Loucy (cell line): ENCODE results near the gene MRTFB.

Experiments used
- EZH2phosphoT487 ChIP-seq: fragments of 200-600 bp; IDR thresholded peaks from 2 replicates; pipeline ENCODE4 v1.6.1; 2018; ENCODE audit warnings: antibody characterized with exemption, mild to moderate bottlenecking, moderate library complexity, borderline replicate concordance
- TF ChIP-seq, protein P1 (sequence below): fragments of 200-600 bp; sonication (generic); conservative IDR thresholded peaks from 2 replicates; pipeline ENCODE4 v1.5.1; 2014; ENCODE audit warnings: mild to moderate bottlenecking, antibody characterized with exemption, low read length

DNA sequence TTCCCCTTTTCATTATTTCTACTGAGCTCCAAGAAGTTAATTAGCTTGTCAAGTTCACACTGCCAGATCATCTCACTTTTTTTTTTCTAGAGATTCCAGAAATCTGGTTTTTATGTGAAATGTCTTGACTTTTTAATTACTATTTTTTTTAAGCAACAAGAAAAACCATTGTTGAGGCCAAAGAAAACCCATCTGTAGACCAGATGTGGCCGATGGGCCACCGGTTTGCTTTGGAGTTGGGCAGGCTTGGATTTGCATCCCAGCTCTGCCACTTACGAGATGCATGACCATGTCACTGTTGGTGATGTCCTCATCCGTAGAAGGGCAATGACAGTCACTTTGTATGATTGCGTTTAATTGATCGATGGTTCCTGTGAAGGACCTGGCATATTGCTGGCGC is 34.2 kb upstream of the MRTFB start:
- TF ChIP-seq, protein P1, sequence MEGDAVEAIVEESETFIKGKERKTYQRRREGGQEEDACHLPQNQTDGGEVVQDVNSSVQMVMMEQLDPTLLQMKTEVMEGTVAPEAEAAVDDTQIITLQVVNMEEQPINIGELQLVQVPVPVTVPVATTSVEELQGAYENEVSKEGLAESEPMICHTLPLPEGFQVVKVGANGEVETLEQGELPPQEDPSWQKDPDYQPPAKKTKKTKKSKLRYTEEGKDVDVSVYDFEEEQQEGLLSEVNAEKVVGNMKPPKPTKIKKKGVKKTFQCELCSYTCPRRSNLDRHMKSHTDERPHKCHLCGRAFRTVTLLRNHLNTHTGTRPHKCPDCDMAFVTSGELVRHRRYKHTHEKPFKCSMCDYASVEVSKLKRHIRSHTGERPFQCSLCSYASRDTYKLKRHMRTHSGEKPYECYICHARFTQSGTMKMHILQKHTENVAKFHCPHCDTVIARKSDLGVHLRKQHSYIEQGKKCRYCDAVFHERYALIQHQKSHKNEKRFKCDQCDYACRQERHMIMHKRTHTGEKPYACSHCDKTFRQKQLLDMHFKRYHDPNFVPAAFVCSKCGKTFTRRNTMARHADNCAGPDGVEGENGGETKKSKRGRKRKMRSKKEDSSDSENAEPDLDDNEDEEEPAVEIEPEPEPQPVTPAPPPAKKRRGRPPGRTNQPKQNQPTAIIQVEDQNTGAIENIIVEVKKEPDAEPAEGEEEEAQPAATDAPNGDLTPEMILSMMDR, result no peak
- TF ChIP-seq EZH2phosphoT487, result no peak
